Measurements from ENCODE around the gene MYH10.
A peak's percentile ranks its signal among the peaks of the same experiment; 100 is the strongest.

Gene MYH10

GRCh38 chr17:8439681-8440080, 190.8 kb downstream of the MYH10 start:
- H3K36me3 ChIP-seq (ENCODE audit: control insufficient read depth, low read length) = peaks cover 22% of the 10 kb centered on the region
- H3K4me2 ChIP-seq (ENCODE audit: low read length) = no peak overlapping the region
- TF ChIP-seq, protein P1, sequence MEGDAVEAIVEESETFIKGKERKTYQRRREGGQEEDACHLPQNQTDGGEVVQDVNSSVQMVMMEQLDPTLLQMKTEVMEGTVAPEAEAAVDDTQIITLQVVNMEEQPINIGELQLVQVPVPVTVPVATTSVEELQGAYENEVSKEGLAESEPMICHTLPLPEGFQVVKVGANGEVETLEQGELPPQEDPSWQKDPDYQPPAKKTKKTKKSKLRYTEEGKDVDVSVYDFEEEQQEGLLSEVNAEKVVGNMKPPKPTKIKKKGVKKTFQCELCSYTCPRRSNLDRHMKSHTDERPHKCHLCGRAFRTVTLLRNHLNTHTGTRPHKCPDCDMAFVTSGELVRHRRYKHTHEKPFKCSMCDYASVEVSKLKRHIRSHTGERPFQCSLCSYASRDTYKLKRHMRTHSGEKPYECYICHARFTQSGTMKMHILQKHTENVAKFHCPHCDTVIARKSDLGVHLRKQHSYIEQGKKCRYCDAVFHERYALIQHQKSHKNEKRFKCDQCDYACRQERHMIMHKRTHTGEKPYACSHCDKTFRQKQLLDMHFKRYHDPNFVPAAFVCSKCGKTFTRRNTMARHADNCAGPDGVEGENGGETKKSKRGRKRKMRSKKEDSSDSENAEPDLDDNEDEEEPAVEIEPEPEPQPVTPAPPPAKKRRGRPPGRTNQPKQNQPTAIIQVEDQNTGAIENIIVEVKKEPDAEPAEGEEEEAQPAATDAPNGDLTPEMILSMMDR (IDR thresholded peaks at IDR 0.05; ENCODE audit: low read depth, low read length, poor library complexity, severe bottlenecking) = no peak
- TF ChIP-seq EZH2phosphoT487 (IDR thresholded peaks at IDR 0.05; ENCODE audit: borderline replicate concordance, low read length) = no peak

GRCh38 chr17:8438441-8438840, 192.1 kb downstream of the MYH10 start:
- Histone ChIP-seq H3K36me3 (ENCODE audit: control insufficient read depth, low read length) (peaks cover 11% of the 10 kb centered on the region), H3K27me3 (ENCODE audit: control insufficient read depth, low read length) (no peaks in the 10 kb centered on the region), H3K4me1 (ENCODE audit: control insufficient read depth, low read length) (peaks cover 21% of the 10 kb centered on the region), H3K9me2 (replicated peaks; ENCODE audit: control insufficient read depth, low read length) (no peaks in the 10 kb centered on the region), H4K20me1 (ENCODE audit: control insufficient read depth, insufficient read depth, low read depth, low read length) (peaks cover 3% of the 10 kb centered on the region; the same call in 1 of the 2 replicates), H3K9me3 (ENCODE audit: control insufficient read depth, insufficient read depth, low read length) (no peaks in the 10 kb centered on the region), H3K27ac (ENCODE audit: low read depth, low read length) (no peak overlapping the region), H3K4me3 (ENCODE audit: low read length) (no peak overlapping the region), H3K4me2 (ENCODE audit: low read length) (no peak overlapping the region), H3F3A (ENCODE audit: control insufficient read depth, insufficient read depth) (no peaks in the 10 kb centered on the region), H3K79me2 (ENCODE audit: control insufficient read depth, low read length) (peaks cover 74% of the 10 kb centered on the region)
- TF ChIP-seq, protein P1 (IDR thresholded peaks at IDR 0.05; ENCODE audit: low read depth, low read length, poor library complexity, severe bottlenecking) = no peak
- no peak for TF ChIP-seq EZH2phosphoT487 (IDR thresholded peaks at IDR 0.05; ENCODE audit: borderline replicate concordance, low read length)

More at GRCh38 chr17:8439681-8440080, 190.8 kb downstream of the MYH10 start:
- peaks cover 3% of the 10 kb centered on the region; the same call in 1 of the 2 replicates for H4K20me1 ChIP-seq (ENCODE audit: control insufficient read depth, insufficient read depth, low read depth, low read length)
- no peaks in the 10 kb centered on the region for H3K27me3 ChIP-seq (ENCODE audit: control insufficient read depth, low read length)
- peaks cover 21% of the 10 kb centered on the region for H3K4me1 ChIP-seq (ENCODE audit: control insufficient read depth, low read length)
- H3K4me3 ChIP-seq (ENCODE audit: low read length) = no peak overlapping the region
- H3K9me3 ChIP-seq (ENCODE audit: control insufficient read depth, insufficient read depth, low read length) = no peaks in the 10 kb centered on the region
- no peaks in the 10 kb centered on the region for H3F3A ChIP-seq (ENCODE audit: control insufficient read depth, insufficient read depth)
- H3K27ac ChIP-seq (ENCODE audit: low read depth, low read length) = no peak overlapping the region
- no peaks in the 10 kb centered on the region for H3K9me2 ChIP-seq (replicated peaks; ENCODE audit: control insufficient read depth, low read length)
- peaks cover 83% of the 10 kb centered on the region for H3K79me2 ChIP-seq (ENCODE audit: control insufficient read depth, low read length)

GRCh38 chr17:8436844-8437171, 193.7 kb downstream of the MYH10 start:
- peaks cover 60% of the 10 kb centered on the region for H3K79me2 ChIP-seq (ENCODE audit: control insufficient read depth, low read length)

More at GRCh38 chr17:8436844-8437171, 193.7 kb downstream of the MYH10 start:
- H3K27ac ChIP-seq (ENCODE audit: low read depth, low read length) = no peak overlapping the region
- no peaks in the 10 kb centered on the region for H3F3A ChIP-seq (ENCODE audit: control insufficient read depth, insufficient read depth)
- peaks cover 20% of the 10 kb centered on the region for H3K4me1 ChIP-seq (ENCODE audit: control insufficient read depth, low read length)
- peak overlapping the region; percentile 87 for H3K4me3 ChIP-seq (ENCODE audit: low read length)
- H3K9me3 ChIP-seq (ENCODE audit: control insufficient read depth, insufficient read depth, low read length) = no peaks in the 10 kb centered on the region
- H3K4me2 ChIP-seq (ENCODE audit: low read length) = peak overlapping the region; percentile 72
- no peaks in the 10 kb centered on the region for H3K27me3 ChIP-seq (ENCODE audit: control insufficient read depth, low read length)
- H3K9me2 ChIP-seq (replicated peaks; ENCODE audit: control insufficient read depth, low read length) = no peaks in the 10 kb centered on the region
- H4K20me1 ChIP-seq (ENCODE audit: control insufficient read depth, insufficient read depth, low read depth, low read length) = peaks cover 3% of the 10 kb centered on the region; the same call in 1 of the 2 replicates
- peaks cover 11% of the 10 kb centered on the region for H3K36me3 ChIP-seq (ENCODE audit: control insufficient read depth, low read length)
- TF ChIP-seq, protein P1 (IDR thresholded peaks at IDR 0.05; ENCODE audit: low read depth, low read length, poor library complexity, severe bottlenecking) = no peak
- TF ChIP-seq EZH2phosphoT487 (IDR thresholded peaks at IDR 0.05; ENCODE audit: borderline replicate concordance, low read length) = no peak
